ENCODE measurements around the gene PER1. TPM values are rescaled to one million over a fixed set of nuclear protein-coding genes. Genes with fewer than 3 reads are reported as not detected.
"Not testable (repeated sequence)": the region's sequence is repeated elsewhere in the genome, so short reads cannot be mapped to it uniquely, and the experiment has no call there.

The PER1 gene
- total and polyA plus RNA-seq, 7 donors, result 48.9 to 278 (median 145) TPM

DNA sequence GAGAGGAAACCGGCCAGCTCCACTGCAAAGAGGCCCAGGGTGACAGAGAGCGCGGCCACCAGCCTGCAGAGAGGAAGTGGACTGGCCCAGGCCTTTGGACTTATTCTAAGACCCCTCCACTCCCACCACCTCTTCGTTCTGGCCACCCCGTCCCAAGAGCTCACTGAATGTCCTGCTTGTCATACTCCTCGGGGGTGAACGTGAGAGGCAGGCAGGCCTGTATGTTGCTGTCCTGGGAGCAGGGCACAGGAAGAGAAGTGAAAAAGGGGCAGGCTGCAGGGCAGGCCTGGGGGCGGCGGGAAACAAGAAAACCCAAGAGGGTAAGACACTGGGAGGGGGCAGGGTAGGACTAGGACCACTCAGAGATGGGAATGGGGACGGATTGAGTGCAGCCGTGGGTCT lies 23.6 kb upstream of the PER1 start:
- 25 to 35% (median 29%) methylated on average over 11 of the region's 11 CpGs for WGBS, 3 donors
- intact Hi-C loops (cut with DNase I), result loop anchor here in 1 of 2 donors (5.0 kb wide), 1 partner anchor 52 kb away; no protein-coding TSS in a partner anchor
- TF ChIP-seq, protein P1, sequence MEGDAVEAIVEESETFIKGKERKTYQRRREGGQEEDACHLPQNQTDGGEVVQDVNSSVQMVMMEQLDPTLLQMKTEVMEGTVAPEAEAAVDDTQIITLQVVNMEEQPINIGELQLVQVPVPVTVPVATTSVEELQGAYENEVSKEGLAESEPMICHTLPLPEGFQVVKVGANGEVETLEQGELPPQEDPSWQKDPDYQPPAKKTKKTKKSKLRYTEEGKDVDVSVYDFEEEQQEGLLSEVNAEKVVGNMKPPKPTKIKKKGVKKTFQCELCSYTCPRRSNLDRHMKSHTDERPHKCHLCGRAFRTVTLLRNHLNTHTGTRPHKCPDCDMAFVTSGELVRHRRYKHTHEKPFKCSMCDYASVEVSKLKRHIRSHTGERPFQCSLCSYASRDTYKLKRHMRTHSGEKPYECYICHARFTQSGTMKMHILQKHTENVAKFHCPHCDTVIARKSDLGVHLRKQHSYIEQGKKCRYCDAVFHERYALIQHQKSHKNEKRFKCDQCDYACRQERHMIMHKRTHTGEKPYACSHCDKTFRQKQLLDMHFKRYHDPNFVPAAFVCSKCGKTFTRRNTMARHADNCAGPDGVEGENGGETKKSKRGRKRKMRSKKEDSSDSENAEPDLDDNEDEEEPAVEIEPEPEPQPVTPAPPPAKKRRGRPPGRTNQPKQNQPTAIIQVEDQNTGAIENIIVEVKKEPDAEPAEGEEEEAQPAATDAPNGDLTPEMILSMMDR (IDR thresholded peaks at IDR 0.05), result no peak
- DNase-seq (no peak), ATAC-seq (peak in 1 of 4 donors; percentile 2)
- peak overlapping the region; percentile 37 for H3K27ac ChIP-seq
- peaks cover 12% of the 10 kb centered on the region for H3K4me1 ChIP-seq
- H3K4me3 ChIP-seq, result peak overlapping the region; percentile 75
- H3K27me3 ChIP-seq (ENCODE audit: insufficient read depth in 3 of 3, low read length in 2 of 3), result no peaks in the 10 kb centered on the region
- no peaks in the 10 kb centered on the region for H3K9me3 ChIP-seq
- H3K36me3 ChIP-seq (ENCODE audit: insufficient read depth in 1 of 2, low read depth in 1 of 2), result no peaks in the 10 kb centered on the region

DNA sequence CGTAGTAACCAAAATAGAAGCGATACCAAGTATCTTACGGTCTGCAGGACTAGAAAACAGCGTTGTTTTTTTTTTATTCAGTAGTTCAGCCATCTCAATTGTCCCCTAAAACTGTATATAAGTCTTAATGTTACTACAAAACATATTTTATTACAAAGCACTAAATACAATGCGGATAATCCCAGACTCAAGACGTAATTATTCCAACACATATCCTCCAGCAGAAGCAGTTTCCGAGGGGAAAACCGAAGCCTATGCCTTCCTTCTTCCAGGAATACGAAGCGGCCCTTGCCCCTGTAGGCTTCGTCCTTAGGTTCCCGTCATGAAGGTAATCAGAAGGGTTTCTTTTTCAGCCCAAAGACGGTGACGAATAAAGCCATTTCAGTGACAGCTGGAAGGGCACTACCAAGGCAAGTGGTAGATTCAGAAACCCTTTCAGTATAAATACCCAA lies 21.7 kb upstream of the PER1 start:
- H3K27me3 ChIP-seq (ENCODE audit: insufficient read depth in 3 of 3, low read length in 2 of 3), result no peaks in the 10 kb centered on the region
- DNase-seq, result no peak
- H3K4me3 ChIP-seq, result peak overlapping the region; percentile 63
- H3K36me3 ChIP-seq (ENCODE audit: insufficient read depth in 1 of 2, low read depth in 1 of 2), result no peaks in the 10 kb centered on the region
- TF ChIP-seq, protein P1 (IDR thresholded peaks at IDR 0.05), result no peak
- intact Hi-C loops (cut with DNase I), result no loop called here
- no peak for ATAC-seq
- WGBS, 3 donors, result 4 to 6% (median 4%) methylated on average over 14 of the region's 14 CpGs
- H3K4me1 ChIP-seq, result peaks cover 12% of the 10 kb centered on the region
- peak overlapping the region; percentile 92 for H3K27ac ChIP-seq
- no peaks in the 10 kb centered on the region for H3K9me3 ChIP-seq

DNA sequence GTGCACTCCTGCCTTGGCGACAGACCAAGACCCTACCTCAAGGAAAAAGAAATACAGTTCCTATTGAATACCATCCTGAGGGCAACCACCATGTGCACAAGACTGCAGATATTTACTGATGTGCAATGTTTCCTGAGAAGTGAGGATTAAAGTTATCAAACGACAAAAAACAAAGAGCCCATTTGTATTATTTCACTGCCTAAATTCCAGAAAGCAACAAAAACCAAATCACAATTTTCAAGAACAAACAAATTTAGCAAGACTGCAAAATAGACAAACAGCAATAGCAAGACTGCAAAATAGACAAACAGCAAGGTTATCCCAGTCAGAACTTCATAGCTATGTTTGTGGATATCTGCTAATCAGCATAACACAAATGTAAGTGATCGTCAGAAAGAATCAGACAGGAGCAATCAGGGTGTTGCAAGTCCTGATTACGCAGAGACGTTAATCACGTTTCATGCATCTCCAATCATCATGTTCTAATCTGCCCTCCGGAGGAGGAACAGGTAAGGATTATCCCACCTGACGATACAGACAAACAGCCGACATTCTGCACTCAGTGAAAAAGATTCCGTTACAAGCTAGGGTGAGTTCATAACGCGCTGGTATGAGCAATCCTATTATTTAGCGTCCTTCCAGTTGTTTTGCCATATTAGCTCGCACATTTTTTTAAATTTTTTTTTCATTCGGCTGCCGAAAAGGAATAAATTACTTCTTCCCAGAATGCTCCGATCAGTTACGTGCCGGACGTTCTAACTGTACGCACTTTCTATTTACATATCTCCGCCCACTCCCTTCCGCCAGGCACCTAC lies 21.1 kb upstream of the PER1 start:
- Histone ChIP-seq H3K27ac (peak overlapping the region; percentile 92), H3K4me1 (peaks cover 12% of the 10 kb centered on the region), H3K27me3 (ENCODE audit: insufficient read depth in 3 of 3, low read length in 2 of 3) (no peaks in the 10 kb centered on the region), H3K4me3 (peak overlapping the region; percentile 63), H3K36me3 (ENCODE audit: insufficient read depth in 1 of 2, low read depth in 1 of 2) (no peaks in the 10 kb centered on the region), H3K9me3 (no peaks in the 10 kb centered on the region)
- ATAC-seq (peak; percentile 89 to 92 (median 90)), DNase-seq (peak; percentile 67 to 79)
- intact Hi-C loops (cut with DNase I), result no loop called here
- 0 to 1% (median 0%) methylated on average over 23 of the region's 23 CpGs for WGBS, 3 donors
- TF ChIP-seq, protein P1 (IDR thresholded peaks at IDR 0.05), result no peak

DNA sequence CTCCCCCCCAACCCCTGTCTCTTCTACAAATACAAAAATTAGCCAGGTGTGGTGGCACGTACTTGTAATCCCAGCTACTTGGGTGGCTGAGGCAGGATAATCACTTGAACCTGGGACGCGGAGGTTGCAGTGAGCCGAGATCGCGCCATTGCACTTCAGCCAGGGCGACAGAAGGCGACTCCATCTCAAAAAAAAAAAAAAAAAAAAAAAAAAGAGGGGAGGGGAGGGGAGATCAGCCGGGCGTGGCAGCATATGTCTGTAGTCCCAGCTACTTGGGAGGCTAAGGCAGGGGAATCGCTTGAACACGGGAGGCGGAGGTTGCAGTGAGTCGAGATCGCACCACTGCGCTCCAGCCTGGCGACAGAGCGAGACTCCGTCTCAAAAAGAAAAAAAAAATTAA lies 18.0 kb upstream of the PER1 start:
- H3K9me3 ChIP-seq; H3K4me1 ChIP-seq; H3K27me3 ChIP-seq (ENCODE audit: insufficient read depth in 3 of 3, low read length in 2 of 3); intact Hi-C loops (cut with DNase I); H3K27ac ChIP-seq; H3K4me3 ChIP-seq; H3K36me3 ChIP-seq (ENCODE audit: insufficient read depth in 1 of 2, low read depth in 1 of 2); ATAC-seq: not testable (repeated sequence)
- peak in 1 of 2 donors; percentile 4 for DNase-seq
- WGBS, 3 donors, result 82 to 86% (median 83%) methylated on average over 19 of the region's 19 CpGs

DNA sequence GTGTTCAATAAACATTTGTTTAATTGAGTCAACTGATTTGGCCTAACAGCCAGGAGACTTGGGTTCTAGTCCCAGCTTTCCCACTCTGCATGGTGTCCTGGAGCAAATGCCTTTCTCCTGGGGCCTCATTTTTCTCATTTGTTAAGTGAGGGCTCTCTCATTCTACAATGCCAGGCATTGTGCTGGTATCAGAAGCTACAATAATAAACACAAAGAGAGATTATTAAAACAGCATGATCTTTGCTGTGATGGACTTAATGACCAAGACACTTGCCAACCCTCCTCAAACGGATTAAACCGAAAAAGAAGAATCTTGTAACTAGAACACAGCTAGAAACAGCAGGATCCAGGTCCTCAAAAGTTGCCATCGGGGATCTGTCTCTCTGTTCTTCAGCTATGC lies 15.3 kb upstream of the PER1 start:
- WGBS, 3 donors, result 74 to 81% (median 80%) methylated on average over 3 of the region's 3 CpGs
- ATAC-seq, result no peak

More for the DNA sequence above, 15.3 kb upstream of the PER1 start:
- no peak overlapping the region for H3K27ac ChIP-seq
- no peaks in the 10 kb centered on the region for H3K36me3 ChIP-seq (ENCODE audit: insufficient read depth in 1 of 2, low read depth in 1 of 2)
- no peak overlapping the region for H3K4me3 ChIP-seq
- TF ChIP-seq, protein P1 (IDR thresholded peaks at IDR 0.05), result no peak
- no peaks in the 10 kb centered on the region for H3K9me3 ChIP-seq
- H3K4me1 ChIP-seq, result peaks cover 17% of the 10 kb centered on the region
- no peaks in the 10 kb centered on the region for H3K27me3 ChIP-seq (ENCODE audit: insufficient read depth in 3 of 3, low read length in 2 of 3)
- intact Hi-C loops (cut with DNase I), result loop anchor here in 1 of 2 donors (5.0 kb wide), 1 partner anchor 40 kb away; no protein-coding TSS in a partner anchor
- no peak for DNase-seq
